AG04449 (cell line): Measurements from ENCODE around the gene OR2V1.
"Not testable (repeated sequence)": the region's sequence is repeated elsewhere in the genome, so short reads cannot be mapped to it uniquely, and the experiment has no call there.

Experiments used
- CTCF ChIA-PET: fragments of 350-600 bp; formaldehyde crosslinking; extraction: SDS; loops from one replicate; lab custom pipeline; 2021; ENCODE audit warnings: antibody characterized with exemption; lab: Yijun Ruan, JAX
- POLR2A ChIA-PET: fragments of 400-600, 350-600 bp; formaldehyde crosslinking; extraction: SDS; loops from one replicate; lab custom pipeline; 2020; ENCODE audit warnings: antibody characterized with exemption, inconsistent platforms; lab: Yijun Ruan, JAX
- DNase-seq: peaks from one replicate; pipeline ENCODE4 v3.0.0-alpha.2; 2010; ENCODE audit warnings: low read depth, low spot score
- H3K4me3 ChIP-seq: 2 replicates; pipeline ENCODE4 v1.5.1; 2011; ENCODE audit warnings: low read depth, mild to moderate bottlenecking, control low read depth, low read length
- CTCF ChIP-seq: IDR thresholded peaks from one replicate; pipeline ENCODE4 v1.5.1; 2011; ENCODE audit warnings: mild to moderate bottlenecking, moderate library complexity, low read length, control low read depth, inconsistent platforms; ENCODE audit not compliant: insufficient read depth; ENCODE audit errors: missing control alignments

The OR2V1 gene

GRCh38 chr5:181149806-181150733, 19.1 kb upstream of the OR2V1 start:
- DNase-seq, result no peak
- ChIA-PET POLR2A (no interaction called here), CTCF (interaction anchor here (1.6 to 2.2 kb wide), 2 partner anchors 9 to 365 kb away, joined by 4 to 11 read pairs; no protein-coding TSS in a partner anchor)
- no peak overlapping the region for H3K4me3 ChIP-seq
- TF ChIP-seq CTCF, result no peak

- TF ChIP-seq CTCF, result no peak
- ChIA-PET POLR2A (no interaction called here), CTCF (interaction anchor here (2.2 kb wide), 1 partner anchor 10 kb away, joined by 11 read pairs; no protein-coding TSS in a partner anchor)
- DNase-seq, result no peak
- no peak overlapping the region for H3K4me3 ChIP-seq
Observed at GRCh38 chr5:181149355-181149754, 18.4 kb upstream of the OR2V1 start.

- POLR2A ChIA-PET, CTCF ChIA-PET, H3K4me3 ChIP-seq, DNase-seq: not testable (repeated sequence)
Observed at GRCh38 chr5:181146927-181147636, 16.1 kb upstream of the OR2V1 start, which contains the start of gene OR2V2. TSS of gene OR2V2 (plus strand) at chr5:181147586. CDS start at chr5:181154943, 7,357 bp downstream.

- CTCF ChIA-PET, result interaction anchor here (1.1 kb wide), 1 partner anchor 14 kb away, joined by 3 read pairs; no protein-coding TSS in a partner anchor
- no peak overlapping the region for H3K4me3 ChIP-seq
- POLR2A ChIA-PET, result no interaction called here
- no peak for TF ChIP-seq CTCF
- DNase-seq, result no peak
Observed at GRCh38 chr5:181145133-181145532, 14.2 kb upstream of the OR2V1 start.

DNA sequence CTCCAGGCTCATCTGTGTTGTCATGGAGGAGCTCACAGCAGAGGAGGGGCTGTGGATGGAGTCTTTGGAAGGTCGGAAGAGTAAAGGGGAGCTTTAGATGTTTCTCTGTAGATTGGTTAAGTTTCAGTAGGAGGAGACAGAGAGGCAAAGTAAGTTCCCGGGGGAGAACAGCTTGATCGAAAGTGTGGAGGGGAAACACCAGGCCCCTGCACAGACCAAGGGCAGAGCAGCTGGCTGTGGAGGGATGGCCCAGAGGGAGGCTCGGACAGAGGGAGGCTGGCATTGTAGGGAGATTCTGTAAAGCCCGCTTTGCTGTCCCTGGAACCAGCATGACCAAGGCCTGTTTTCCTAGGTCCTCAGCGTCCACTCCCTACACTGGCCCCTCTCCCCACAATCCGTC, 11.1 kb upstream of the OR2V1 start:
- ChIA-PET CTCF (no interaction called here), POLR2A (no interaction called here)
- no peak overlapping the region for H3K4me3 ChIP-seq
- no peak for DNase-seq
- no peak for TF ChIP-seq CTCF

DNA sequence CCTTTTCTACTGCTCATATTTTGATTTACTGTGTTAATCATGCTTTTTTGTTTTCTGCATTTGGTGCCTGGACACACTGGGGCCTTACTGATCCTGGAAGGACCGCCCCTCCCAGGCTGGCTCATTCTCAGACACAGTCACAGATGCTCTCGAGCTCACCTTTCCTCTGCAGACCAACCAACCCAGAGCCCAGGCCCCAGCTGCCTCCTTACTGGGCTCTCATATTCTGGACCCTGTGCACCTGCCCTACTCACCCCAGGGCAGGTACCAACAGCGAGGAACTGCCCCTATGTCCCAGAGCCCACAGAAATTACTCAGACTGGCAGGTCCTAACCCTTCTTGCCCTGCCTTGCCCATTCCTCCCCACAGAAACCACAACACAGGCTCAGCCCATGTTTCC, 9.8 kb upstream of the OR2V1 start:
- H3K4me3 ChIP-seq, result no peak overlapping the region
- ChIA-PET CTCF (no interaction called here), POLR2A (no interaction called here)
- TF ChIP-seq CTCF, result no peak
- no peak for DNase-seq
